Measurements from ENCODE around the gene DGKZ.

DGKZ gene

DNA sequence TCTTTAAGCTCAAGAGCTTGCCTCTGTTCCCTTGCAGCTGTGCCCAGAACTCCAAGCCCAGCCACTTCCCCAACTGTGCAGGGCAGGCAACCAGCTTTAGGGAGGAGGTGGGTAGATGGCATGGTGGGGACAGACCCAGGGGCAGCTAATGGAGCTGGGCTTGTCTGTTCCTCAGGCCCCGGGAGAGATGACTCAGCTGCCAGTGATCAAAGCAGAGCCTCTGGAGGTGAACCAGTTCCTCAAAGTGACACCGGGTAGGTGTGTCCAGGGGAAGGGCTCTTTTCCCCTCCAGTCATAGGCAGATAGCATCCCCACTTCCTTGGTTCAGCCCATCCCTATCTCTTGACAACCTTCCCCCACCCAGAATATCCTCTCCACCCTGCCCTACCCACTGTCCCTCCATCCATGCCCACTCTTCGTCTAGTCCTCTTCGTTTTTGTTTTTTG lies 37.4 kb upstream of the DGKZ start:
- no peak overlapping the region for H3K4me3 ChIP-seq (ENCODE audit: low read depth, low read length)
- DNase-seq (ENCODE audit: low read depth) = no peak
- TF ChIP-seq CTCF (IDR thresholded peaks at IDR 0.05; ENCODE audit: low read depth, low read length, missing control alignments) = no peak
- in situ Hi-C loops (cut with HindIII; ENCODE audit: low sequenced_read_pairs) = loop anchor here (10.0 kb wide), 1 partner anchor 75 kb away; no protein-coding TSS in a partner anchor

DNA sequence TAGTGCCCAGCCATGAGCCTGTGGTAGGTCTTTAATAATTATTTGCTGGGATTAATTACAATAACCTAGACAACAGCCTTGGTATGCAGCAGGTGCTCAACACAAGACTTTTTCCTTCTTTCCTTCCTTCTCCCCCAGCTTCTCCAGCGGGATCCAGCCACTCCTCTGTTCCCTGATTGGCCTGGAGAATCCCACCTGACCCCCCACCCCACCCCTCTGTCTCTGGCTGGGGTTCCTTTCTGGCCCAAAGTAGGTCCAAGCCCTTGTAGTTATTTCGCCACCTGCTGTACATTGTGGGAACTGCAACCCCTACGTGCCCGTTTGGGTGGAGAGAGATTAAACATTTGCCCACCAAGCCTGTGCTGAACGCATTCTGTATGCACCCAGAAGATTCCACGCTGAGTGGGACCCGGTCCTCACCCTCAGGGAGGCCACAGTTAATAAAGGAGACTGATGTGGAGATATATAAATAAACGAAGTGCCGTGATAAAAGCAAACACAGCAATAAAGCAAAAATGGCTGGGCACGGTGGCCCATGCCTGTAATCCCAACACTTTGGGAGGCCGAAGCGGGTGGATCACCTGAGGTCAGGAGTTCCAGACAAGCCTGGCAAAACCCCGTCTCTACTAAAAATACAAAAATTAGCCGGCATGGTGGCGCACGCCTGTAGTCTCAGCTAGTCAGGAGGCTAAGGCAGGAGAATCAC lies 32.1 kb upstream of the DGKZ start:
- in situ Hi-C loops (cut with HindIII; ENCODE audit: low sequenced_read_pairs) = loop anchor here (10.0 kb wide), 1 partner anchor 80 kb away; no protein-coding TSS in a partner anchor
- peak; percentile 68 for DNase-seq (ENCODE audit: low read depth)
- TF ChIP-seq CTCF (IDR thresholded peaks at IDR 0.05; ENCODE audit: low read depth, low read length, missing control alignments) = peak; percentile 94
- H3K4me3 ChIP-seq (ENCODE audit: low read depth, low read length) = no peak overlapping the region

- no peak for DNase-seq (ENCODE audit: low read depth)
- TF ChIP-seq CTCF (IDR thresholded peaks at IDR 0.05; ENCODE audit: low read depth, low read length, missing control alignments) = no peak
- no peak overlapping the region for H3K4me3 ChIP-seq (ENCODE audit: low read depth, low read length)
- in situ Hi-C loops (cut with HindIII; ENCODE audit: low sequenced_read_pairs) = loop anchor here (10.0 kb wide), 1 partner anchor 81 kb away; no protein-coding TSS in a partner anchor
Measured at GRCh38 chr11:46315783-46316563, 31.3 kb upstream of the DGKZ start.

DNA sequence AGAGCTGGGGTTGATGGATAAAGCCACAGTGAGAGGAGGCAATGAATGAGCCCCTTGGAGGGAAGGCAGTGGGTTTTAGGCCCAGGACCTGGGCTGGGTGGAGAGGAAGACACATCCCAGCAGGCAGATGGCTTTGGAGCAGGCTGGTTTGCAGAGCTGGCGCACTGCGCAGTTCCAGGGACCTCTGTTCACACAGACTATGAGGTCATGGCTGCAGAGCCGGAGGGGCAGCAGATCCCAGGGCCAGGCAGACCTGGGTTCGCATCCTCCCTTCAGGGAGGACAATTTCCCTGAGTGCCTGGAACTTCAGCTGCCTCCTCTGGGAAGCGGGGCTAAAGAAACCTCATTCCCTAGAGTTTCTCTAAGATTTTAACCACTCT lies 28.2 kb upstream of the DGKZ start:
- TF ChIP-seq CTCF (IDR thresholded peaks at IDR 0.05; ENCODE audit: low read depth, low read length, missing control alignments) = no peak
- DNase-seq (ENCODE audit: low read depth) = no peak
- in situ Hi-C loops (cut with HindIII; ENCODE audit: low sequenced_read_pairs) = loop anchor here (10.0 kb wide), 1 partner anchor 84 kb away; no protein-coding TSS in a partner anchor
- H3K4me3 ChIP-seq (ENCODE audit: low read depth, low read length) = no peak overlapping the region

GRCh38 chr11:46321757-46322156 lies 25.5 kb upstream of the DGKZ start:
- H3K4me3 ChIP-seq (ENCODE audit: low read depth, low read length) = no peak overlapping the region
- no peak for DNase-seq (ENCODE audit: low read depth)
- TF ChIP-seq CTCF (IDR thresholded peaks at IDR 0.05; ENCODE audit: low read depth, low read length, missing control alignments) = no peak
- in situ Hi-C loops (cut with HindIII; ENCODE audit: low sequenced_read_pairs) = no loop called here

GRCh38 chr11:46322759-46323158 lies 24.5 kb upstream of the DGKZ start:
- TF ChIP-seq CTCF (IDR thresholded peaks at IDR 0.05; ENCODE audit: low read depth, low read length, missing control alignments) = peak; percentile 36
- in situ Hi-C loops (cut with HindIII; ENCODE audit: low sequenced_read_pairs) = no loop called here
- no peak for DNase-seq (ENCODE audit: low read depth)
- H3K4me3 ChIP-seq (ENCODE audit: low read depth, low read length) = no peak overlapping the region
